Central memory CD4-positive, alpha-beta T cell (primary cell): ENCODE measurements around the gene COL20A1.
A peak's percentile ranks its signal among the peaks of the same experiment; 100 is the strongest.

Experiments used
- DNase-seq: peaks from one replicate; pipeline ENCODE4 v3.0.0; 2022

The COL20A1 gene

GRCh38 chr20:63278661-63279060 lies 14.3 kb upstream of the COL20A1 start:
- no peak for DNase-seq

- no peak for DNase-seq
Observed at GRCh38 chr20:63279931-63280330, 13.1 kb upstream of the COL20A1 start.

GRCh38 chr20:63280371-63280770 lies 12.6 kb upstream of the COL20A1 start:
- DNase-seq: no peak

- DNase-seq: no peak
Observed at GRCh38 chr20:63280929-63281545, 11.9 kb upstream of the COL20A1 start.

GRCh38 chr20:63281742-63282665 lies 11.0 kb upstream of the COL20A1 start:
- no peak for DNase-seq

GRCh38 chr20:63282946-63283345 lies 10.0 kb upstream of the COL20A1 start:
- no peak for DNase-seq

- DNase-seq: no peak
Observed at GRCh38 chr20:63283397-63284082, 9.4 kb upstream of the COL20A1 start.

GRCh38 chr20:63284083-63284440 lies 8.9 kb upstream of the COL20A1 start:
- DNase-seq: no peak

- DNase-seq: no peak
Observed at GRCh38 chr20:63284544-63284949, 8.4 kb upstream of the COL20A1 start.

- no peak for DNase-seq
Observed at GRCh38 chr20:63284981-63285524, 7.9 kb upstream of the COL20A1 start.

- no peak for DNase-seq
Observed at GRCh38 chr20:63285636-63286615, 7.1 kb upstream of the COL20A1 start.

GRCh38 chr20:63286781-63287696 lies 5.9 kb upstream of the COL20A1 start:
- no peak for DNase-seq

- DNase-seq: no peak
Observed at GRCh38 chr20:63287697-63288580, 5.0 kb upstream of the COL20A1 start.

- DNase-seq: no peak
Observed at GRCh38 chr20:63288581-63289251, 4.3 kb upstream of the COL20A1 start.

GRCh38 chr20:63289311-63290135 lies 3.5 kb upstream of the COL20A1 start:
- DNase-seq: no peak

- DNase-seq: no peak
Observed at GRCh38 chr20:63290136-63290676, 2.8 kb upstream of the COL20A1 start.

- DNase-seq: peak; percentile 43
Observed at GRCh38 chr20:63290677-63291472, 2.1 kb upstream of the COL20A1 start.
